Keratinocyte (primary cell): ENCODE data around the gene CATSPER1. TPM values are rescaled to one million over a fixed set of nuclear protein-coding genes. Genes with fewer than 3 reads are reported as not detected.

ENCODE experiments used
- DNase-seq: peaks from one replicate; pipeline ENCODE4 v3.0.0-alpha.2; 2011; ENCODE audit warnings: low read depth, missing footprints, low spot score
- FAIRE-seq: peaks from 2 replicates; lab custom pipeline; 2011; peaks lifted over from hg19 to GRCh38; lab: Jason Lieb, UNC
- H2AFZ ChIP-seq: 2 replicates; pipeline ENCODE4 v1.6.0; 2012; ENCODE audit warnings: low read length, control low read depth, inconsistent platforms; ENCODE audit not compliant: control insufficient read depth
- H3K27ac ChIP-seq: 2 replicates; pipeline ENCODE4 v1.5.1; 2011; ENCODE audit warnings: low read length; ENCODE audit not compliant: control insufficient read depth, insufficient read depth
- H3K27me3 ChIP-seq: 3 replicates; pipeline ENCODE4 v1.6.0; 2011; ENCODE audit warnings: low read length; ENCODE audit not compliant: control insufficient read depth, insufficient read depth; ENCODE audit errors: extremely low read depth
- H3K36me3 ChIP-seq, 2 experiments: 2 replicates in 1 of 2; 3 replicates in 1 of 2; pipeline ENCODE4 v1.5.1; 2011; ENCODE audit warnings: low read length in 2 of 2, mild to moderate bottlenecking in 1 of 2; ENCODE audit not compliant: control insufficient read depth in 2 of 2, insufficient read depth in 2 of 2; ENCODE audit errors: extremely low read depth in 1 of 2
- H3K4me1 ChIP-seq: 3 replicates; pipeline ENCODE4 v1.5.1; 2011; ENCODE audit warnings: low read length; ENCODE audit not compliant: control insufficient read depth, insufficient read depth; ENCODE audit errors: extremely low read depth
- H3K4me2 ChIP-seq: 3 replicates; pipeline ENCODE4 v1.6.0; 2011; ENCODE audit warnings: low read depth, low read length; ENCODE audit not compliant: control insufficient read depth, insufficient read depth; ENCODE audit errors: extremely low read depth
- H3K4me3 ChIP-seq, 3 experiments: fragments of 200-600 bp in 1 of 3; sonication (generic) in 1 of 3; 2 replicates in 2 of 3; 3 replicates in 1 of 3; pipeline ENCODE4 v1.5.1; 2011 to 2016; ENCODE audit warnings: low read length in 3 of 3, mild to moderate bottlenecking in 3 of 3, control low read depth in 2 of 3, inconsistent platforms in 1 of 3, low read depth in 1 of 3, mixed read lengths in 1 of 3, mixed run types in 1 of 3, moderate library complexity in 1 of 3; ENCODE audit not compliant: control insufficient read depth in 2 of 3, insufficient read depth in 2 of 3; ENCODE audit errors: extremely low read depth in 1 of 3
- H3K79me2 ChIP-seq: 2 replicates; pipeline ENCODE4 v1.6.0; 2012; ENCODE audit warnings: low read length; ENCODE audit not compliant: control insufficient read depth, insufficient read depth
- H3K9ac ChIP-seq: 3 replicates; pipeline ENCODE4 v1.6.0; 2011; ENCODE audit warnings: low read length; ENCODE audit not compliant: control insufficient read depth, insufficient read depth; ENCODE audit errors: extremely low read depth
- H3K9me1 ChIP-seq: 3 replicates; pipeline ENCODE4 v1.6.0; 2011; ENCODE audit warnings: low read length; ENCODE audit not compliant: control insufficient read depth, insufficient read depth; ENCODE audit errors: extremely low read depth
- H3K9me3 ChIP-seq: 2 replicates; pipeline ENCODE4 v1.5.1; 2012; ENCODE audit warnings: low read depth, low read length; ENCODE audit not compliant: control insufficient read depth
- H4K20me1 ChIP-seq: 3 replicates; pipeline ENCODE4 v1.6.0; 2011; ENCODE audit warnings: low read length; ENCODE audit not compliant: control insufficient read depth, insufficient read depth; ENCODE audit errors: extremely low read depth
- CTCF ChIP-seq, 3 experiments: IDR thresholded peaks in 1 of 3; conservative IDR thresholded peaks in 1 of 3; optimal IDR thresholded peaks in 1 of 3; 2 replicates in 2 of 3; 3 replicates in 1 of 3; pipeline versions ENCODE3 to v1.5.1; 2011; ENCODE audit warnings: low read length in 3 of 3, mild to moderate bottlenecking in 3 of 3, moderate library complexity in 2 of 3, control low read depth in 1 of 3, inconsistent platforms in 1 of 3; ENCODE audit not compliant: insufficient read depth in 2 of 3; ENCODE audit errors: extremely low read depth in 1 of 3
- EZH2 ChIP-seq: IDR thresholded peaks from one replicate; pipeline ENCODE4 v1.6.1; 2012; ENCODE audit warnings: inconsistent platforms, mild to moderate bottlenecking, low read length, moderate library complexity
- dilution Hi-C: fragments of 300-500 bp; cut with MboI; formaldehyde crosslinking; loops from one replicate; pipeline ENCODE4 v1.7.0; 2020; ENCODE audit warnings: low sequenced_read_pairs; ENCODE audit not compliant: extremely low pct_ligation_motif_present
- polyA plus RNA-seq, 5 experiments: library from polyadenylated mRNA; depleted of rRNA in 3 of 5; stranded (reverse) in 3 of 5; stranded (forward) in 1 of 5; unstranded in 1 of 5; fragments of >200 nt; gene quantifications; 1 replicate in 1 of 5; 2 replicates in 3 of 5; 3 replicates in 1 of 5; pipeline versions ENCODE4 v1.2.1 to v1.2.3, GENCODE V29; 2011 to 2012; ENCODE audit warnings: missing spikeins in 2 of 5, low read depth in 1 of 5, low replicate concordance in 1 of 5

CATSPER1 gene
- polyA plus RNA-seq, 1 donor (not counting 4 experiments of a cell fraction or from before 2014, with no cell fraction given) = not detected

- no peaks in the 10 kb centered on the region for H3K27me3 ChIP-seq
- DNase-seq (no peak), FAIRE-seq (no peak)
- peak overlapping the region; percentile 56 for H2AFZ ChIP-seq
- peaks cover 19% of the 10 kb centered on the region for H3K4me1 ChIP-seq
- dilution Hi-C loops = no loop called here
- H3K9me1 ChIP-seq = no peaks in the 10 kb centered on the region
- H3K9me3 ChIP-seq = no peaks in the 10 kb centered on the region
- peak overlapping the region; percentile 80 for H3K9ac ChIP-seq
- H3K79me2 ChIP-seq = peaks cover 36% of the 10 kb centered on the region
- H3K27ac ChIP-seq = peak overlapping the region; percentile 42
- peaks cover 11% of the 10 kb centered on the region for H4K20me1 ChIP-seq
- peak overlapping the region; percentile 97 for H3K4me2 ChIP-seq
- peak overlapping the region; percentile 70 to 95 (median 84) for H3K4me3 ChIP-seq
- TF ChIP-seq CTCF (optimal IDR thresholded peaks at IDR 0.05 in 1 of 3, IDR thresholded peaks at IDR 0.05 in 1 of 3, conservative IDR thresholded peaks at IDR 0.05 in 1 of 3; ENCODE audit: extremely low read depth in 1 of 3, insufficient read depth in 2 of 3, low read length in 3 of 3) (no peak), EZH2 (no peak)
- peaks cover 26 to 44% of the 10 kb centered on the region in 2 experiments for H3K36me3 ChIP-seq
These were observed 44.5 kb upstream of the CATSPER1 start for GRCh38 chr11:66070604-66071380.

GRCh38 chr11:66069715-66070603 lies 43.7 kb upstream of the CATSPER1 start, which contains the start of gene PACS1:
PACS1 (plus strand) TSS chr11:66070272; CDS start chr11:66070487, 215 bp downstream.
- Histone ChIP-seq H3K79me2 (peaks cover 31% of the 10 kb centered on the region), H3K9ac (peak within 1 kb of the TSS; percentile 80), H4K20me1 (peaks cover 11% of the 10 kb centered on the region), H3K9me3 (no peaks in the 10 kb centered on the region), H3K4me2 (peak within 1 kb of the TSS; percentile 97), H3K36me3 (peaks cover 28 to 44% of the 10 kb centered on the region in 2 experiments), H3K27me3 (no peaks in the 10 kb centered on the region), H3K9me1 (no peaks in the 10 kb centered on the region), H3K4me3 (peak within 1 kb of the TSS; percentile 70 to 95 (median 84)), H2AFZ (peak within 1 kb of the TSS; percentile 56), H3K27ac (peak within 1 kb of the TSS; percentile 66), H3K4me1 (peaks cover 19% of the 10 kb centered on the region)
- no peak for FAIRE-seq
- dilution Hi-C loops = no loop called here
- no peak for DNase-seq
- TF ChIP-seq EZH2 (no peak), CTCF (optimal IDR thresholded peaks at IDR 0.05 in 1 of 3, IDR thresholded peaks at IDR 0.05 in 1 of 3, conservative IDR thresholded peaks at IDR 0.05 in 1 of 3; ENCODE audit: extremely low read depth in 1 of 3, insufficient read depth in 2 of 3, low read length in 3 of 3) (no peak)
